HG03280 (cell line): ENCODE results near the gene MPPED2.
"Not testable (repeated sequence)": the region's sequence is repeated elsewhere in the genome, so short reads cannot be mapped to it uniquely, and the experiment has no call there.

Experiments used
- ATAC-seq: cut with Tn5 transposase; IDR thresholded peaks from one replicate; pipeline ENCODE4 v1.9.1; 2021; ENCODE audit warnings: mild to moderate bottlenecking, moderate library complexity; ENCODE audit not compliant: unreplicated experiment

The MPPED2 gene

DNA sequence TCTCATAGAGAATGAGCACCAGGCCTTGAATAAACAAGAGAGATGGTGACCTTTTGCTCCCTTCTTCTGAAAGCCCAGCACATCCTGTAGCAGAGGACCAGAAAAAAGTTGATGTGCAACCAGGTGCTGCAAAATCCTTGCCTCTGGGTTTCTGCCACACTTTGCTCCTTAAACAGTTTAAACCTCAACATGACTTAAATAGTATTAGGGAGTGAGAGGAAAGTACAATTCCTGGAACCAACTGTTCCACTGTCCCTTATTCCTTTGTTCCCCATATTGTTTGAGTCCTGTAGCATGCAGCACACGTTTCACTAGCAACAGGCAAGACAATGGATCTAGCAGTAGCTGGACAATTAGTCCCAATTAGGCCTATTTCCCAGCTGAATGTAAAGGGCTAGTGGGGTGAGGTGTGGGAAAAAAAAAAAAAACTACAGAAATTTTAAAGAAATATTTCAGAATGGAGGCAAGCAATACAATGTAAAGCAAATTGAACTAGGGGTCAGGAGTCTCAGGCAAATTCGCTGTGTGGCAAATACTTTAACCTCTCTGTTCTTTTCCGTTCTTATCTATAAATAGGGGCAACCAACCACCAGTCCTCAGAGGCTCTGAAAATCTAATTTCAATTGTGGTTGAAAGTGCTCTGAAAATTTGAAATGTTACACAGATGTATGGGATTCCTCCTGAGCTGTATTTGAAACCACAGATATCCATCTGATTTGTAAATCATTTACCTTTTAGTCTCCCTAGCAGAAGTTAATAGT is 6.6 kb downstream of the MPPED2 start:
- no peak for ATAC-seq

- no peak for ATAC-seq
Observed at GRCh38 chr11:30578406-30578805, 7.7 kb downstream of the MPPED2 start.

DNA sequence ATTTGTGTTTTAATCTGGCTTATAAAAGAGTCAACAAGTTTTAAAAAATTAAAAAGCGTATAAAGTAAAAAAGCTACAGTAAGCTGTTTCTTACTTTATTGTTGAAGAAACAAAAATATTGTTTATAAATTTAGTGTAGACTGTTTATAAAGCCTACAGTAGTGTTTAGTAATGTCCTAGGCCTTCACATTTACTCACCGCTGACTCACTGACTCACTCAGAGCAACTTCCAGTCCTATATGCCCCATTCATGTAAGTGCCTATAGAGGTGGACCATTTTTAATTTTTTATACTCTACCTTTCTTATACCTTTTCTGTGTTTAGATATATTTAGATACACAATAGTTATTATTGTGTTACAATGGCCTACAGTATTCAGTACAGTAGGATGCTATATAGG is 12.2 kb downstream of the MPPED2 start:
- ATAC-seq, result no peak

GRCh38 chr11:30568931-30569330 is 17.2 kb downstream of the MPPED2 start:
- no peak for ATAC-seq

- ATAC-seq, result no peak
Observed at GRCh38 chr11:30567644-30568043, 18.5 kb downstream of the MPPED2 start.

- ATAC-seq, result no peak
Observed at GRCh38 chr11:30567120-30567519, 19.0 kb downstream of the MPPED2 start.

GRCh38 chr11:30566482-30566881 is 19.7 kb downstream of the MPPED2 start:
- ATAC-seq, result no peak

GRCh38 chr11:30565027-30565426 is 21.1 kb downstream of the MPPED2 start:
- no peak for ATAC-seq

- ATAC-seq, result no peak
Observed at GRCh38 chr11:30561691-30562415, 24.3 kb downstream of the MPPED2 start.

GRCh38 chr11:30560206-30561106 is 25.7 kb downstream of the MPPED2 start:
- no peak for ATAC-seq

- no peak for ATAC-seq
Observed at GRCh38 chr11:30559004-30559403, 27.1 kb downstream of the MPPED2 start.

DNA sequence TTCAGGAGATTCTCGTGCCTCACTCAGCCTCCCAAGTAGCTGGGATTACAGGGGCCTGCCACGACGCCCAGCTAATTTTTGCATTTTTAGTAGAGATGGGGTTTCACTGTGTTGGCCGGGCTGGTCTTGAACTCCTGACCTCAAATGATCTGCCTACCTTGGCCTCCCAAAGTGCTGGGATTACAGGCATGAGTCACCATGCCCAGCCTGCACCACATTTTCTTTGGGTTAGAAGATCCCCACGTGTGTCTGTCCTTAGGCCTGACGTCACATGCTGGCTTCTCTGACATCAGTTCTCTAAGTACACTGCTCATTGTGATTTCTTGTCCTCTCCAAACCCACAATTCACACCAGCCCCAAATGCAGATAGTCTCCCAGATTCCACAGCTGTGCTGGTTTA is 31.6 kb downstream of the MPPED2 start:
- not testable (repeated sequence) for ATAC-seq

DNA sequence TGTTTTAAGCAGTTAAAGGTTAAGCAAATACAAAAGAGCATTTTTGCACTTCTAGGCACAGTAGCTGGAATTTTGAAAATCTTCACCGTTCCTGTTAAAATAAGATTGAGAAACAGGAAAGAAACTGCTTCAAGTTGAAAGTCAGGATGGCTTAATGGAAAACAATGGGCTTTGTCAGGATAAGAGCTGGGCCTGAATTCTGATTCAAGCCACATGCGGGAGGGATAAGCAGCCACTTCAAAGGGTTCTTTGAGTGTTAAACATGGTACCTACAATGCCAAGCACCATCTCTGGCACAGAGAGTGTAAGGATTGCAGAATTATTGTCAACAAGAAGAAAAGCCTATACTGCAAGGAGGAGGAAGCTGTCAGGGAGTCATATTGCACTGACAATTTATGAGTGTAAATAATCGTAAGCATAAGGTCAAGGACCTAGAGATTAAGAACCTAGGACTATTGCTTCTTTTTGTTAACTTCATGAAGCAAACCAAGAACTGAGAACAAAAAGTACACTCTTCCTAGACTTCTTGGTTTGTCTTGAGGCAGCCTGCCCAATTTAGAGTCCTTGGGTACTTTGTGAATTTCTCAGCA is 32.5 kb downstream of the MPPED2 start:
- ATAC-seq, result no peak

- ATAC-seq, result no peak
Observed at GRCh38 chr11:30552839-30553238, 33.3 kb downstream of the MPPED2 start.

DNA sequence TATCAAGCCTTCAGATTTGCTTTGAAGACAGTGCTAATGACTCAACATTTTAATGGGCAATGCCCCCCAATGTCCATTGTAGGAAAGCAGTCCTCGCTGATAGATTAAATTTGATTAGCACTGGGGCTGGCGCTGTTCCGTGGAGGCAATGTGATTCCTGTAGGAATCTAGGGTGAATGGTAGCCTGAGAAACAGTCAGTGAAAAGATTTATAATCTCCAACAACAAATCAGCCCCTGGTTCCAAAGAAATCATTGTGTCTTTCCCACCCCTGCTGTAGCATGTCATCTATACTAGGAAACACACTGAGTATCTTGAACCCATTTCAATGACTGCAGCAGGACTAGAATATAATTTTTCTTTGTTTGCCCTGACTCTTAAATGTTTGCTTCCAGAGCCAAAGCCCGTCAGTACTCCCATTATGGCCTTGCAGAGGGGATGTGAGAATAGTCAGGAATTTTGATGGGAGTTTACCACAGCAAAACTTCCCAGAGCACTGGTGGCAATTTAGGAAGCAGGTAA is 36.1 kb downstream of the MPPED2 start:
- no peak for ATAC-seq

GRCh38 chr11:30549565-30549964 is 36.6 kb downstream of the MPPED2 start:
- no peak for ATAC-seq

DNA sequence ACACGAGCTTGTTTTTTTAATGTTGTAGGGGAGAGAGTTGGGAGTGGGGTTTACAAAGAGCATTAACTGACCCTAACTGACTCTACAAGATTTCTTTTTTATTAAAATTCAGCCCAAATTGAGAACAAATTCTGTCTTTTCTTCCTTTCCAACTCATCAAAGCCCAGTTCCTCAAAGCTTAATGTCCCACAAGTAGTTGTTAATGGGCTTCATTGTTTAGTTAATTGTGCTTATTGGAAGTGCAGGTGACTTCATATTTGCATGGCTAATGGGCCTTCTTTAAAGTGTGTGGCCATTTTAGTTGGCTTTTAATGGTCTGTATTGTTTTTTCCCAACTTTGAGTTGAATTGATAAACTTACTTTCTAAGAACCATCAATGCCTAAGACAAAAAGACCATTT is 39.8 kb downstream of the MPPED2 start:
- no peak for ATAC-seq

DNA sequence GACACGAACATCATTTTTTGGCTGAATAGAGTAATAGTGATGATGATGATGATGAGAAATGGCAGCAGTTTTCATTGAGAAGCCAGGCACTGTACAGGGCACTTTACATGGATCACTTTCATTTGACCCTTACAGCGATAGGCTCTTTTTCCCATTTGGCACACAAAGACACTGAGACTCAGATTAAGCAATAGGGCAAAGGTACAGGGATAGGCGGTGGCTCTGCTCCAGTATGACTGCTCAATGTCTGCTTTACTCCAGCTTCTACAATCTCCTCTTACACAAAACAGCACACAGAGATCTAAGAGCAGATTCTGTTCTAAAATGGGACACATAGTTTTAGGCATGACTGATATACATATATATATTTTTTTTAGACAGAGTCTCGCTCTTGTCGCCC is 40.6 kb downstream of the MPPED2 start:
- ATAC-seq, result no peak

GRCh38 chr11:30543066-30543465 is 43.1 kb downstream of the MPPED2 start:
- no peak for ATAC-seq

DNA sequence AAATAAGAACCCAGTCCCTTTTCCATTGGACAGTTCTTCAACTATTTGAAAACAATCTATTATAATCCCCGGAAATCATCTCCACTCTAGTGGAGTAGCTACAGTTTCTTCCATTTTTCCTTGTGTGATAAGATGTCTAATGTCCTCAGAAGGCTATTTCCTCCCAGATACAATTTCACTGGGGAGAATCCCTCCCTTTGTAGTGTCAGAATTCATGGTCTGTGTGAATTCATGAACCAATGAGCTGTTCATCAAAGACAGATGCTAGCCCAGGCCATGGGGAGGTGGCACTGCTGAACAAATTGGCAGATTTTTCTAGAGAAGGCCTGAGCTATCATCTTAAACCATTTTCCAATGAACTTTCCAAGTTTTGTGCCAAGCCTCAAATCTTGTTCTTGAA is 45.4 kb downstream of the MPPED2 start:
- ATAC-seq, result no peak

DNA sequence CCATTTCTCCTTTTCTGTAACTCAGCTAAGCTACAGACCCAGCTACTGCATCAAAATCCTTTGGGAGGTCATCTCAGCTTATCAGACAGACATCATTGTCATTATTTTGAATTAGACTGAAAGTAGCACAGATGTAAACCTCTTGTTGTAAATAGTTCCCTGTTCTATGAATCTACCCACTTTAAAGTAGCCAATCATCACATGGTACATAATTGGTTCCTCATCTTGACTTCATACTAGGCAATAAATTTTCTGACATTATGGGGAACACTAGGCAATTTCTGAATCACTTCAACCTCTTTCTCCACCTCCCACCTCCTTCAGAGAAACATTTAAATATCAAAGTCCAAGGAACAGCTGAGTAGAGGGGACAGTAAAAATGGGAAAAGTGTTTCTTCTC is 47.9 kb downstream of the MPPED2 start:
- no peak for ATAC-seq
